ENCODE data around the gene ANKH.

DNA sequence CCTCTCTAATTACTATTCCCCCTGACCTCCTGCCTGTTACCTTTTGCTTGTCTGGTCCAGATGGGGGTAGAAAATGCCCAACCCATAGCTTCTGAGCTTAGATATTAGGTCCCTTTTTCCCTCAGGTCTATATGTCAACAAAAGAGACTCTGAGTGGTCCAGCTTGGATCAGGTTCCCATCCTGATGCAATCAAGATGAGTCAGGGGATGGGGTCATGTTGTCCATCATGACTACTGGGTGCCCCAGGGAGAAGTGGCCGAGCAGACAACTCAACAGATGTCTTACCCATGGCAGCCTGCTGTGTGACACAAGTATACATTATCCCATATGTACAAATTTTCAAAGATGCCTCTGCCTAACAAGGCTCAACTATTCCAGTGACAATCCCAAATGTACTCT, 9.1 kb upstream of the ANKH start:
- TF ChIP-seq, protein P1, sequence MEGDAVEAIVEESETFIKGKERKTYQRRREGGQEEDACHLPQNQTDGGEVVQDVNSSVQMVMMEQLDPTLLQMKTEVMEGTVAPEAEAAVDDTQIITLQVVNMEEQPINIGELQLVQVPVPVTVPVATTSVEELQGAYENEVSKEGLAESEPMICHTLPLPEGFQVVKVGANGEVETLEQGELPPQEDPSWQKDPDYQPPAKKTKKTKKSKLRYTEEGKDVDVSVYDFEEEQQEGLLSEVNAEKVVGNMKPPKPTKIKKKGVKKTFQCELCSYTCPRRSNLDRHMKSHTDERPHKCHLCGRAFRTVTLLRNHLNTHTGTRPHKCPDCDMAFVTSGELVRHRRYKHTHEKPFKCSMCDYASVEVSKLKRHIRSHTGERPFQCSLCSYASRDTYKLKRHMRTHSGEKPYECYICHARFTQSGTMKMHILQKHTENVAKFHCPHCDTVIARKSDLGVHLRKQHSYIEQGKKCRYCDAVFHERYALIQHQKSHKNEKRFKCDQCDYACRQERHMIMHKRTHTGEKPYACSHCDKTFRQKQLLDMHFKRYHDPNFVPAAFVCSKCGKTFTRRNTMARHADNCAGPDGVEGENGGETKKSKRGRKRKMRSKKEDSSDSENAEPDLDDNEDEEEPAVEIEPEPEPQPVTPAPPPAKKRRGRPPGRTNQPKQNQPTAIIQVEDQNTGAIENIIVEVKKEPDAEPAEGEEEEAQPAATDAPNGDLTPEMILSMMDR (IDR thresholded peaks at IDR 0.05 in 2 of 3, conservative IDR thresholded peaks at IDR 0.05 in 1 of 3; ENCODE audit: control insufficient read depth in 2 of 3, extremely low read depth in 1 of 3, insufficient read depth in 1 of 3, low read depth in 3 of 3, low read length in 3 of 3), result no peak
- TF ChIP-seq BHLHE40 (IDR thresholded peaks at IDR 0.05; ENCODE audit: borderline replicate concordance in 1 of 2, low read depth in 2 of 2, low read length in 1 of 2) (no peak), POLR2AphosphoS5 (IDR thresholded peaks at IDR 0.05; ENCODE audit: low read length) (no peak), ELK1 (IDR thresholded peaks at IDR 0.05; ENCODE audit: low read depth, low read length) (no peak), HDAC6 (IDR thresholded peaks at IDR 0.05; ENCODE audit: unreplicated experiment) (no peak)

All from GM12878 (cell line).